GM10266 (cell line): ENCODE data around the gene FCGR2B.
"Not testable (repeated sequence)": the region's sequence is repeated elsewhere in the genome, so short reads cannot be mapped to it uniquely, and the experiment has no call there.

Experiments
- DNase-seq: peaks from one replicate; pipeline ENCODE4 v3.0.0; 2012; ENCODE audit errors: extremely low spot score
- TF ChIP-seq, protein P1 (sequence below): IDR thresholded peaks from 2 replicates; pipeline ENCODE4 v1.5.1; 2012; ENCODE audit warnings: mild to moderate bottlenecking, low read depth; ENCODE audit not compliant: control insufficient read depth, insufficient read depth; ENCODE audit errors: missing control alignments

FCGR2B gene

DNA sequence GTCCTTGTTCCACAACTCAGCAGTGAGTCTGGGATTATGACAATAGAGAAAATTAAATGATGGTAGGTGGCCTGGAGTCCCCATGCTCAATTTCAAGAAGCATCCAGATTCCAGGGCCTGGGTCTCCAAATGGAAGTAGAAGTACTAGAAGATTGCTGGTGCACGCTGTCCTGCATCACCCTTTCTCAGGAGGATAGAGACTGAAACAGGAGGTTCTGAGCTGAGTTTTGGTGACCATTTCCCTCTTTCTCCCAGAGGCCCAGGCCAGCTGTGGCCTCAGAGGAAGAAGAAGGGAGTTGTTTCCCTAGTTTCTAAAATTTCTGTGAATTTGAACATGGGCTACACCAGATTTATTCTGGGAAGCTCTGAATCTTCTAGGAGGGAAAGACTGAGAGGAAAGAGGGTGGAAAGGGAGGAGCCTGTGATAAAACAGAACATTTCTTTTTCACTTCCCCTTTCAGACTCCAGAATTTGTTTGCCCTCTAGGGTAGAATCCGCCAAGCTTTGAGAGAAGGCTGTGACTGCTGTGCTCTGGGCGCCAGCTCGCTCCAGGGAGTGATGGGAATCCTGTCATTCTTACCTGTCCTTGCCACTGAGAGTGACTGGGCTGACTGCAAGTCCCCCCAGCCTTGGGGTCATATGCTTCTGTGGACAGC is at the start of gene FCGR2B:
Gene FCGR2B, plus strand, starts transcription at position 460 of the 656 bp plus-strand sequence. Its CDS starts 99 bp downstream, at position 559.
- DNase-seq: not testable (repeated sequence)

DNA sequence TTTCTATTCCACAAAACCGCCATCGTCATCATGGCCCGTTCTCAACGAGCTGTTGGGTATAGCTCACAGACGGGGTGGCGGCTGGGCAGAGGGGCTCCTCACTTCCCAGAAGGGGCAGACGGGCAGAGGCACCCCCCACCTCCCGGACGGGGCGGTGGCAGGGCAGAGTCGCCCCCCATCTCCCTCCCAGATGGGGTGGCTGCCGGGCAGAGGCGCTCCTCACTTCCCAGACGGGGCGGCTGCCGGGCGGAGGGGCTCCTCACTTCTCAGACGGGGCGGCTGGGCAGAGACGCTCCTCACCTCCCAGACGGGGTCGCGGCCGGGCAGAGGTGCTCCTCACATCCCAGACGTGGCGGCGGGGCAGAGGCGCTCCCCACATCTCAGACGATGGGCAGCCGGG is 46.5 kb upstream of the FCGR2B start:
- not testable (repeated sequence) for DNase-seq

DNA sequence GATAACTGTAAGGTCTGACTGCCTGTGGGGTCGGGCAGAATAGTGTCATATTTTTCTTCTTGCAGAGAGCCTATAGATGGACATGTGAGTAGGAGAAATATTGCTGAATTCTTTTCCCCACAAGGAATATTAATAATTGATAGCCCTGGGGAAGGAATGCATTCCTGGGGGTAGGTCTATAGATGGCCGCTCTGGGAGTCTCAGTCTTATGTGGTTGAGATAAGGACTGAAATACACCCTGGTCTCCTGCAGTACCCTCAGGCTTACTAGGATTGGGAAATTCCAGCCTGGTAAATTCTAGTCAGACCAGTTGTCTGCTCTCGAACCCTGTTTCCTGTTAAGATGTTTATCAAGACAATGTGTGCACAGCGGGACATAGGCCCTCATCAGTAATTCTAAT is 44.4 kb upstream of the FCGR2B start:
- not testable (repeated sequence) for DNase-seq

DNA sequence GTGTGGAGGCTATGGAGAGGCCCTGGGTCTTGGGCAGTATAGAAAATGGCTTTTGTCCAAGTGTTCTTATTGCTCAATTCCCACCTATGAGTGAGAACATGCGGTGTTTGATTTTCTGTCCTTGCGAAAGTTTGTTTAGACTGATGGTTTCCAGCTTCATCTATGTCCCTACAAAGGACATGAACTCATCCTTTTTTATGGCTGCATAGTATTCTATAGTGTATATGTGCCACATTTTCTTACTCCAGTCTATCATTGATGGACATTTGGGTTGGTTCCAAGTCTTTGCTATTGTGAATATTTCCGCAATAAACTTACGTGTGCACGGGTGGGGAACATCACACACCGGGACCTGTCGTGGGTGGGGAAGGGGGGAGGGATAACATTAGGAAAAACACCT is 42.5 kb upstream of the FCGR2B start:
- DNase-seq: not testable (repeated sequence)

DNA sequence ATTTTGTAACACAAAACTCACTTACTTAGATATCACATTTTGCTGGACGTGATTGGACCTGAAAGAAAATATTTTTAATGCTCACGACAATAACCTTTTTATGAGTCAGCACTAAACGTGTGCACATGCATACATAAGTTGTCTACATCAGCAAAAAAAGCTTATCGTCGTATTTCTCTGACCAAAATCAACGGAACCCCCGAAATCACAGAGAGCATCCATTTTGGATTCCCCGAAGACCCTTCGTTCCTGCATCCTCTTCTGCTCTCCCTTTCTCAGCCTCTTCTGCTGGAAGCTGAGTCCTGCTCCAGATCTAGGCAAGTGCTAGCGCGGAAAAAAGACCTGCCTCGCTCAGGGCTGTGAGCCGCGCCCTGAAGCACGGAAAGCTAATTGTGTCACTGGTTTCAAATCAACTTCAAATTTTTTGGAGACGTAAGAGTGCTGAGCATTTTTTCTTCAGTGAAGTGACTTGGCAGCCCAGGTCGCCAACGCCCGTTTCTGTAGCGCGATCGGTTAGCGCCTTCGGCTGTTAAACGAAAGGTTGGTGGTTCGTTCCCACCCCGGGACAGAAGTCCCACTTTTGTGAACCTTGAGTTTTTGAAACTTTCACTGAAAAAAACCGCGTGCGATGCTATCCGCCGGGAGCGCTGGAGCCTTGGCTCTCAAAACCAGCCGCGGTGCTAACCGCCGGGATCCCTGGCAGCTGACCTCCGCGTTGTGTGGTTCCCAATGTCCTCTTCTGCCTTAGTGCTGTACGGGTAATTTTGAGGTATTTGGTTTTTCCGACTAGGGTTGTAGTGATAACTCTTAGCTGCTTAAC is 41.6 kb upstream of the FCGR2B start:
- DNase-seq: peak; percentile 50

DNA sequence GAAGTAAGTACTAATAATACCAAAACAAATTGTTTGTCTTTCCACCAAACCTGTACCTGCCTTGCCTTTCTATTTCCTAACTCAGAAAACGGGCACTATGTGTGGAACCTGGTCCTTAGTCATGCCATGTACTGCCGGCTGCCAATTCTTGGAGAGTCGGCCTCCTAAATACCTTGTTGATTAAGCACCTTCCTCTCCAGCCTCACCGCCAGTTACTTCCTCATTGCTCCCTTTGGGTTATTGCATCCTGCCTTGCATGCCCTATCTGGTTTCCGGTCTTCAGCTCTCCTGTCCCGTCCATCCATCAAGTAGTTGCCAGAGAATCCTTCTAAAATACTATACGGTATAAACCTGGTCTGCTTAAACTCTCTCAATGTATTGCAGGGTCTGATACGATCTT is 40.9 kb upstream of the FCGR2B start:
- DNase-seq: peak; percentile 1

DNA sequence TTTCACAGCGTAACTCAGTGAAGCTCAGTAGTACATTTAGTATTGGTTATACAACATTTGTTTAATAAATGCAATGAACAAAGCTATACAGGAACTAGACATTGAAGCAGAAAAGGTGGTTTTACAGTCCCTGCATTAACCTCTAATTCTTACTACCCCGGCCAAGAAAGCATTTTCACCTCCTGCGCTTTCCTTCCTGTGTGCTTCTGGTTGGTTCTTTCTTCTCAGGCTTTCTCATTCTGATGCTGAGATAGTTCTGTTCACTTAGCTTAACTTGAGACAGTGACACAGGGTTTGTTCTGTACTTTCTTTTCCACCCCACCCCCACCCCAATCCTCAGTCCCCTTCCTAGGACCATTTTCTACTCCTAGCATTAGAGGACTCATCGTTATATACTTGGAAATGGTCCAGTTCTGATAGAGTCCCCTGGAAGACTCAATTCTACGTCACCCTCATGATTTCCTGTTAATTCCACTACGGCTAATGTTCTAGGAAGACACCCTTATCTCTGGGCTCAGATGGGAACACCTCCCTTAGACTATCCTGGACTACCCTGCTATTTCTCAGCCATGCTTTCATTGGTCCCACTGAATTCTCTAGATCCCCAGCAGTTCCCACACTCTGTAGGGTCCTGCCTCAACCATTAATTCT is 39.4 kb upstream of the FCGR2B start:
- peak; percentile 13 for DNase-seq

DNA sequence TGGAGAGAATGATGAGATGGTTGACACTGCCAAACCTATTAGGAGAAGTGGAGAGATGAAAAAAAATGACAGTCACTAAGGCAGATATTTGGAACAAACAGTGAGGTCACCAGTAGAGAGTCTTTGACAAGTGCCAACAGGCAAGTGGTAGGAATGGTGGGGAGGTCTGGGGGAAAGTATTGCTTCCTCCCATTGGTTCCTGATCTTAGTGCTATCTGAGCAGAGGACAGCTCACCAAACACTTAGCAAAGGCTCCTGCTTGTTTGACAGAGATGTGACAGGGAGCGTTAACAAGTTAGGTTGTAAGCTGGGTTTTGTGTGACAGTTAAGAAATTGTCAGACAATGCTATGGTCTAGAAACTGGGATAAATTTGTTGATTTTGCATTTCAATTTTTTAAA is 38.3 kb upstream of the FCGR2B start:
- not testable (repeated sequence) for DNase-seq

DNA sequence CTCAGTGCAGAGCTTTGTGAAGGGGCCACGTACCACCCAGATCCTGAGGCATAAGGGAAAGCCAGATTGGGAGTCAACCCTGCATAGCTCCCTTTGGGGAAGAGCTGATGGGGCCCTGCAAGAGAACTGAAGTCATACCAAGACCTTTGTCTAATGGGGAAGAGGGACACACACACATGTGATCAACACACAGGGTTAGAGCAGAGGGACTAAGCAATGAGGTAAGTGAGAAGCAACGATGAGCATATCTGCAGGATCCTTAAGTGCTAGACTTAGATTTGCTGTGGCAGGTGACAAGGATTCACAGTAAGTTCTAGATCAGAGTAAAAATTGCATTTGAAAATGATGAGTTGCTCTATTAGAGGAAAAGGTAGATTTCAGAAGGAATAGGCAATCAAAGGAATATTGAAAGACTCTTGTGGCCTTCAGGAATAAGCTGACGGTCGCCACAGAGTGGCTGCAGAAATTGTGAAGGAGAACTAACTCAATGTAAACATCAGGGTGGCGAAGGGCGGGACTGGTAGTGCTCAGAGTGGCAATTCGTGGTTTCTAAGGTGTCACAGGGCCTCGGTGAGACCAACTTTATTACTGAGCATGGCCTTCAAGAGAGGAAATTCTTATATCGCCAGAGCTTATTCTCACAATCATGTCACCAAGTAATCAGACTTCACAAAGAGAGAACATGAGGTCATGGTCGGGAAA is 36.3 kb upstream of the FCGR2B start:
- DNase-seq: not testable (repeated sequence)

DNA sequence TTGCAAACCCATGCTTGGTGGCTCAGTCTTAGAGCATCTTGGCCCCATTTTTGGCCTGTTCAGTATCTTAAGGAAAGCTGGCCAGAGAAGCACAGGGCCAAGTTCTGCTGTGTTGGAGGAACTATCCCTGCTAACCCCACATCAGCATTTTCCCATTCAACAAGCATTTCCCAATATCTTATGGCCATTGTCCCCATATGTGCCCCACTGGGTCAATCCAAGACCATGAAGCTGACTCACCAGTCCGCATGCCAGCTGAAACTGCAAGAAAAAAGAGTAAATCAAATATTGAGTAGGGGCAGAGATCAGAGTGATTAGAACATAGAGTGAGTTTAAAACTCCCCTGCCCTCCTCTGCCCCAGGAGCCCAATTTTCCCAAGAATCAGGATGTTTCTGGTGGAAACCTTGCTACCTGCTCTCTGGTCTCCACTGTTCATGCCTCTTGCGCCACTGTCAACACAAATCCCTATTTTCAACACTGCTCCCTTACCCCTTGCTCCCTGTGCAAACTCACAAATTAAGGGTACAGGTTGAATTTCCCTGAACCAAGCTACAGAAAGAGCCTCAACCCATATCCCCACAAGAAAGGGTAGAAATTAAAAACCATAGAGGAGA is 32.7 kb upstream of the FCGR2B start:
- not testable (repeated sequence) for DNase-seq

DNA sequence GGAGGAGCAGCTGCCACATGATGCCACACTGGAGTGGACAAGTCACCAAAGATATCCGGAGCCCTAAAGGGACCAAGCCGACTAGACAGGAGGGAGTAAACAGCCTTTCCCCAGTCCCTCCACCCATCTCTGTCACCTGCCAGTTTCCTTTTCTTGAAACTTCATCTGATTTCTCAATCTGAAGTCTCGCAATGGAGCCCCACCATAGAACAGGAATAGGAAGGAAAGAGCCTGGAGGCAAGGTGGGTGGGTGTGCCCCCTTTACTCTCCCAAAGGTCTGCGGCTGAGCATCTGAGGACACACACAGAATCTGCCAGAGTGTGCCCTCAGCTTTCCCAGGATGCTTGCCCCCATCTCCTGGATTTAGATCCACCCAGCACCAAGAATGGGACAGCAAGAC is 31.9 kb upstream of the FCGR2B start, which contains the start of gene FCGR3B:
Gene FCGR3B, minus strand, starts transcription at position 101 of the 400 bp plus-strand sequence. Its CDS starts 82 bp downstream, at position 19.
- peak; percentile 1 for DNase-seq

DNA sequence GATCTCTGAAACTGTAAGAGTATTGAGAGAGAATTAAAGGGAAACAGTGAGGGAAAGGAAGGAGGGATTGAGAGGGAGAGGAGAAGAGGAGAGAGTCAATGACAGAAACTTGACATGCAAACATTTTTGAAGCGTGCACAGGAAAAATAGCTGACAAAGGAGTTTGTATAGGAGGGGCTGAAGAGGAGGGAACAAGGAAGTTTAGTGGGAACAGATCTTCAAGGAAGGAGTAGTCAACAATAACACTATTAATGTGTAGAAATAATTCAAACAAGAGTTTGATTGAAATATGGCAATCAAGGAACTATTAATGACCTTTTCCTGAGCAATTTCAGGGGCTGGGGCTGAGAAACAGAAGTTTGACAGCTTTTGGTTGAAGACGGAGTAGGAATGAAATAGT is 27.9 kb upstream of the FCGR2B start:
- not testable (repeated sequence) for DNase-seq

More for the DNA sequence above, 31.9 kb upstream of the FCGR2B start, which contains the start of gene FCGR3B:
- TF ChIP-seq, protein P1, sequence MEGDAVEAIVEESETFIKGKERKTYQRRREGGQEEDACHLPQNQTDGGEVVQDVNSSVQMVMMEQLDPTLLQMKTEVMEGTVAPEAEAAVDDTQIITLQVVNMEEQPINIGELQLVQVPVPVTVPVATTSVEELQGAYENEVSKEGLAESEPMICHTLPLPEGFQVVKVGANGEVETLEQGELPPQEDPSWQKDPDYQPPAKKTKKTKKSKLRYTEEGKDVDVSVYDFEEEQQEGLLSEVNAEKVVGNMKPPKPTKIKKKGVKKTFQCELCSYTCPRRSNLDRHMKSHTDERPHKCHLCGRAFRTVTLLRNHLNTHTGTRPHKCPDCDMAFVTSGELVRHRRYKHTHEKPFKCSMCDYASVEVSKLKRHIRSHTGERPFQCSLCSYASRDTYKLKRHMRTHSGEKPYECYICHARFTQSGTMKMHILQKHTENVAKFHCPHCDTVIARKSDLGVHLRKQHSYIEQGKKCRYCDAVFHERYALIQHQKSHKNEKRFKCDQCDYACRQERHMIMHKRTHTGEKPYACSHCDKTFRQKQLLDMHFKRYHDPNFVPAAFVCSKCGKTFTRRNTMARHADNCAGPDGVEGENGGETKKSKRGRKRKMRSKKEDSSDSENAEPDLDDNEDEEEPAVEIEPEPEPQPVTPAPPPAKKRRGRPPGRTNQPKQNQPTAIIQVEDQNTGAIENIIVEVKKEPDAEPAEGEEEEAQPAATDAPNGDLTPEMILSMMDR: no peak

DNA sequence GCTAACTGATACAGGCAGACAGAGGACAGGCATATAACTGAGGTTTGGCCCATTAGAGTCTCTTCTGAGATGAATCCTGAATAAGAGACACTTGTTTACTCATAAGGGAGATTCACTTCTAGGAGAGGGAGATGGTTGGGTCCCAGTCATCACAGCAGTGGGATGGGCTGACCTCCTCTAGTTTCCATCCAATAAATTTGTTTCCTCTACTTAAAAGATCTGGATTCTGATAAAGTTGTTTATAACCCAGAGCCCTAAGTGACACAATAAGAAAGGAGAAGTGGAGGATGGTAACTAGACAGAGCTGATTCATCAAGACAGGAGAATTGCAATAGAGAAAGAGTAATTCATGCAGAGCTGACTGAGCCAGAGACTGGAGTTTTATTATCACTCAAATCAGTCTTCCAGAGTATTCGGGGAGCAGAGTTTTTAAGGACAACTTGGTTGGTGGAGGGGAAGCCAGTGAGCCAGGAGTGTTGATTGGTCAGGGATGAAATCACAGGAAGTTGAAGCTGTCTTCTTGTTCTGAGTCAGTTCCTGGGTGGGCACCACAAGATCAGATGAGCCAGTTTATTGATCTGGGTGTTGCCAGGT is 26.7 kb upstream of the FCGR2B start:
- not testable (repeated sequence) for DNase-seq

DNA sequence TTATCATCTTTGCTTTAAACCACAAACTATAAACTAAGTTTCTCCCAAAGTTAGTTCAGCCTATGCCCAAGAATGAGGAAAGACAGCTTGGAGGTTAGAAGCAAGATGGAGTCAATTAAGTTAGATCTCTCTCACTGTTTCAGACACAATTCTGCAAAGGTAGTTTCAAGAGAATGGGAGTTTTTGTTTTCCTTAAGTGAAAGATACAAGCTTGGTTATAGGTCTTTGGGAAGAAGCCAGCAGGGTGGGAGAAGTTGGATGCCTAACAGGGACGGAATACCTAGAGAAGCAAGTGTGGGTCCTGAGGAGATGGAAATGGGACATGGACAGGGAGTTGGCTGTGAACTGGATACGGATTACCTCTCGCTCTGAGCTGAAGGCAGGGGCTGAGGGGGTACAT is 26.0 kb upstream of the FCGR2B start:
- not testable (repeated sequence) for DNase-seq

DNA sequence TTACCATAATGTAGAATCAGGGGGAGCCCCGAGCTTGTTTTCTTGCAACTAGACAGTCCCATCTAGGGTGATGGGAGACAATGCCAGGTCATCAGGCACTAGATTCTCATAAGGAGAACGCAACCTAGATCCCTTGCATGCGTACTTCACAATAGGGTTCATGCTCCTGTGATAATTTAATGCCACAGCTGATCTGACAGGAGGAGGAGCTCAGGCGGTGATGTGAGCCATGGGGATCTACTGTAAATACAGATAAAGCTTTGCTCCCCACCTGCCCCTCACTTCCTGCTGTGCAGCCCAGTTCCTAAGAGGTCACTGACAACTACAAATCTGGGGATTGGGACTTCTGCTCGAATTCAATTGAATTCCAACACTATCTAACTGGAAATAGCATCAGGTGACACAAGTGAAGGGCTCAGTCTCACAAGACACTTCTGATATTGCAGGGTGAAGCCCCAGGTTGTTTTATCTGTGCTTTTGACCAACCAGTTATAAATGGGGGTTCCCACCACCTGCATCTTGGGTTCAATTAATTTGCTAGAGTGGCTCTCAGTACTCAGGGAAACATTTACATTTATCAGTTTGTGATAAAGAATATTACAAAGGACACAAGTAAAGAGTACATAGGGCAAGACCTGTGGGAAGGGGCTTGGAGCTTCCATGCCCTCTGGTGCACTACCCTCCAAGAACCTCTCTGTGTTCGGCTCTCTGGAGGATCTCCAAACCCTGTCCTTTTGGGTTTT is 24.5 kb upstream of the FCGR2B start:
- not testable (repeated sequence) for DNase-seq

DNA sequence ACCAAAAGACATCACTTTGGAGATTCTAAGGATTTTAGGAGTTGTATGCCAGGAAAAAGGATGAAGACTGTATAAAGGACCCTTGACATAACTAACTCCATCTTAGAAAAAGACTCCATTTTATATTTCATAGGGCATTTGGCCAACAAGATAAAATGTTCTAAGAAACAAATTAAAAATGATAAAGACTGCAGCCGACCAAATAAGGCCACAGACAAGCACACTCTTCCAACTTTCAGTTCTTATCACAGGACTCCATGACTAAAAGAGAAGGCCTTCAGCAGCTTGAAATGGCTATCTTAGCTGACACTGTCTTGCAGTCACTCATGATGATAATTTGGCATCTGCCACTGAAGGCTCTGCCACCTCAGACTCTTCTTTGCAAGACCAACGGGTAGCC is 23.7 kb upstream of the FCGR2B start:
- DNase-seq: not testable (repeated sequence)
